DND-41 (cell line): ENCODE results near the gene GPR146.
"Not testable (repeated sequence)": the region's sequence is repeated elsewhere in the genome, so short reads cannot be mapped to it uniquely, and the experiment has no call there.

Source experiments
- ATAC-seq: fragments of 200-7000 bp; cut with Tn5 transposase; 3 replicates; pipeline ENCODE4 v1.9.1; 2021; ENCODE audit warnings: low read depth; ENCODE audit not compliant: insufficient read depth
- DNase-seq: peaks from one replicate; pipeline ENCODE4 v3.0.0-alpha.2; 2020
- H2AFZ ChIP-seq: 2 replicates; pipeline ENCODE4 v1.6.0; 2012; ENCODE audit warnings: low read depth, low read length
- H3K27ac ChIP-seq: 2 replicates; pipeline ENCODE4 v1.5.1; 2012; ENCODE audit warnings: low read length, inconsistent platforms
- H3K27me3 ChIP-seq: fragments of 200-600 bp; sonication (generic); 2 replicates; pipeline ENCODE4 v1.6.0; 2012; ENCODE audit warnings: low read length, mild to moderate bottlenecking, inconsistent platforms; ENCODE audit not compliant: insufficient read depth, poor library complexity
- H3K36me3 ChIP-seq: 2 replicates; pipeline ENCODE4 v1.5.1; 2012; ENCODE audit warnings: low read length, inconsistent platforms; ENCODE audit not compliant: insufficient read depth
- H3K4me1 ChIP-seq: 2 replicates; pipeline ENCODE4 v1.5.1; 2012; ENCODE audit warnings: mild to moderate bottlenecking, low read length; ENCODE audit not compliant: insufficient read depth
- H3K4me2 ChIP-seq: 2 replicates; pipeline ENCODE4 v1.6.0; 2012; ENCODE audit warnings: mild to moderate bottlenecking, moderate library complexity, low read length, inconsistent platforms; ENCODE audit not compliant: insufficient read depth
- H3K4me3 ChIP-seq, 2 experiments: fragments of 200-600 bp in 1 of 2; shearing (Covaris generic) in 1 of 2; 2 replicates each; pipeline ENCODE4 v1.5.1; 2012 to 2016; ENCODE audit warnings: inconsistent platforms in 2 of 2, low read length in 2 of 2, mild to moderate bottlenecking in 2 of 2, low read depth in 1 of 2, moderate library complexity in 1 of 2
- H3K79me2 ChIP-seq: 2 replicates; pipeline ENCODE4 v1.6.0; 2012; ENCODE audit warnings: low read length, inconsistent platforms; ENCODE audit not compliant: insufficient read depth
- H3K9ac ChIP-seq: 2 replicates; pipeline ENCODE4 v1.6.0; 2012; ENCODE audit warnings: low read depth, mild to moderate bottlenecking, inconsistent platforms, low read length, moderate library complexity
- H3K9me3 ChIP-seq: 2 replicates; pipeline ENCODE4 v1.5.1; 2012; ENCODE audit warnings: low read length, moderate library complexity, mild to moderate bottlenecking, inconsistent platforms; ENCODE audit not compliant: insufficient read depth, severe bottlenecking
- H4K20me1 ChIP-seq: 2 replicates; pipeline ENCODE4 v1.6.0; 2012; ENCODE audit warnings: low read length; ENCODE audit not compliant: insufficient read depth
- CTCF ChIP-seq: IDR thresholded peaks from 2 replicates; pipeline ENCODE4 v1.5.1; 2012; ENCODE audit warnings: borderline replicate concordance, low read length, moderate library complexity, mild to moderate bottlenecking; ENCODE audit not compliant: poor library complexity, severe bottlenecking; ENCODE audit errors: extremely low read depth
- EZH2 ChIP-seq: IDR thresholded peaks from 3 replicates; pipeline ENCODE4 v1.6.1; 2012; ENCODE audit warnings: borderline replicate concordance, low read depth, mild to moderate bottlenecking, moderate library complexity, low read length, inconsistent platforms; ENCODE audit not compliant: severe bottlenecking

GPR146 gene

GRCh38 chr7:1070544-1071011, 26.2 kb downstream of the GPR146 start:
- H3K4me1 ChIP-seq = no peaks in the 10 kb centered on the region
- H3K9ac ChIP-seq = no peak overlapping the region
- no peak overlapping the region for H3K4me2 ChIP-seq
- peaks cover 8% of the 10 kb centered on the region for H4K20me1 ChIP-seq
- H3K27me3 ChIP-seq = no peaks in the 10 kb centered on the region
- no peak overlapping the region for H3K27ac ChIP-seq
- H3K9me3 ChIP-seq = peaks cover 7% of the 10 kb centered on the region
- no peak for DNase-seq
- ATAC-seq = no peak
- H3K79me2 ChIP-seq = no peaks in the 10 kb centered on the region
- H2AFZ ChIP-seq = no peak overlapping the region
- H3K4me3 ChIP-seq = no peak overlapping the region
- no peaks in the 10 kb centered on the region for H3K36me3 ChIP-seq
- no peak for TF ChIP-seq CTCF
- TF ChIP-seq EZH2 = no peak

- Histone ChIP-seq H3K4me3 (no peak overlapping the region), H3K4me1 (no peaks in the 10 kb centered on the region), H3K27me3 (no peaks in the 10 kb centered on the region)
Measured at GRCh38 chr7:1071731-1072254, 27.4 kb downstream of the GPR146 start.

GRCh38 chr7:1073142-1073977, 29.0 kb downstream of the GPR146 start:
- DNase-seq = no peak
- Histone ChIP-seq H3K9me3 (peaks cover 7% of the 10 kb centered on the region), H3K4me1 (no peaks in the 10 kb centered on the region), H4K20me1 (peaks cover 15% of the 10 kb centered on the region), H3K79me2 (no peaks in the 10 kb centered on the region), H3K27ac (no peak overlapping the region), H3K9ac (no peak overlapping the region), H2AFZ (no peak overlapping the region), H3K4me2 (no peak overlapping the region), H3K27me3 (no peaks in the 10 kb centered on the region), H3K4me3 (no peak overlapping the region), H3K36me3 (no peaks in the 10 kb centered on the region)
- no peak for ATAC-seq
- TF ChIP-seq EZH2 = no peak
- TF ChIP-seq CTCF = no peak

More at GRCh38 chr7:1071731-1072254, 27.4 kb downstream of the GPR146 start:
- Histone ChIP-seq H3K9me3 (peaks cover 7% of the 10 kb centered on the region), H3K36me3 (no peaks in the 10 kb centered on the region), H4K20me1 (peaks cover 13% of the 10 kb centered on the region), H3K27ac (no peak overlapping the region), H3K9ac (no peak overlapping the region), H2AFZ (no peak overlapping the region), H3K79me2 (no peaks in the 10 kb centered on the region), H3K4me2 (no peak overlapping the region)
- no peak for ATAC-seq
- TF ChIP-seq CTCF (no peak), EZH2 (no peak)
- DNase-seq = no peak

GRCh38 chr7:1074018-1074417, 29.7 kb downstream of the GPR146 start:
- not testable (repeated sequence) for H2AFZ ChIP-seq, H3K27me3 ChIP-seq, H3K4me1 ChIP-seq, H3K27ac ChIP-seq, H3K9me3 ChIP-seq, H3K4me2 ChIP-seq, H3K9ac ChIP-seq, H3K36me3 ChIP-seq, H3K4me3 ChIP-seq, H3K79me2 ChIP-seq, ATAC-seq
- DNase-seq = peak; percentile 11
- peaks cover 18% of the 10 kb centered on the region for H4K20me1 ChIP-seq
